Testis (tissue), 3 donors: ENCODE data around the gene KIAA0232. TPM values are rescaled to one million over a fixed set of nuclear protein-coding genes. Genes with fewer than 3 reads are reported as not detected.
A peak's percentile ranks its signal among the peaks of the same experiment; 100 is the strongest.

Source experiments
- DNase-seq: peaks from one replicate; pipeline ENCODE4 v3.0.0-alpha.2; 2019
- H3K27ac ChIP-seq, 2 donors: fragments of 200-600 bp; sonication (generic); one replicate each; pipeline ENCODE4 v1.5.1; 2019
- H3K27me3 ChIP-seq: fragments of 200-600 bp; sonication (generic); one replicate; pipeline ENCODE4 v1.5.1; 2019
- H3K36me3 ChIP-seq: fragments of 200-600 bp; sonication (generic); one replicate; pipeline ENCODE4 v1.5.1; 2017; ENCODE audit warnings: low read depth; ENCODE audit errors: missing control alignments
- H3K4me1 ChIP-seq: fragments of 200-600 bp; sonication (generic); one replicate; pipeline ENCODE4 v1.5.1; 2019
- H3K4me3 ChIP-seq, 2 donors: fragments of 200-600 bp; sonication (generic); one replicate each; pipeline ENCODE4 v1.5.1; 2017 to 2019
- H3K9me3 ChIP-seq: fragments of 200-600 bp; sonication (generic); one replicate; pipeline ENCODE4 v1.5.1; 2017
- CTCF ChIP-seq, 3 experiments: fragments of 450-650 bp in 2 of 3; fragments of 200-600 bp in 1 of 3; sonication (generic) in 1 of 3; IDR thresholded peaks; one replicate each; pipeline ENCODE4 v1.5.1; 2016 to 2019; ENCODE audit warnings: antibody characterized with exemption in 3 of 3, mild to moderate bottlenecking in 2 of 3, moderate library complexity in 1 of 3
- POLR2A ChIP-seq: fragments of 450-650 bp; IDR thresholded peaks from one replicate; pipeline ENCODE4 v1.6.1; 2017; ENCODE audit warnings: antibody characterized with exemption, mild to moderate bottlenecking, moderate library complexity
- WGBS, 2 donors: methylation state at CpG; one replicate each; pipeline ENCODE4 v1.1.5; 2018; 5-methylcytosine and 5-hydroxymethylcytosine counted together
- intact Hi-C: fragments of 100-400 bp; cut with DNase I; formaldehyde crosslinking; loops from one replicate; pipeline ENCODE4 v1.15.1; 2023; ENCODE audit warnings: low total_unique reads
- polyA plus RNA-seq: library from polyadenylated mRNA; stranded (reverse); fragments of 350-450 nt; fragmentation: Illumina TruSeq; extraction: RNeasy Lipid Tissue Mini Kit (QIAGEN cat#74804); gene quantifications from one replicate; pipeline ENCODE4 v1.2.3, GENCODE V29; 2014; ENCODE audit warnings: low read depth, low replicate concordance; ENCODE audit not compliant: insufficient read depth
- total RNA-seq, 2 donors: library from RNA; depleted of rRNA; stranded (reverse); fragments of >200 nt; gene quantifications; one replicate each; pipeline ENCODE4 v1.2.3, GENCODE V29; 2016

KIAA0232 gene
- total and polyA plus RNA-seq, 3 donors from 2014 or later: 22.7 to 48.0 (median 47.9) TPM

- WGBS, 2 donors: 69 to 74% methylated on average over 33 to 35 of the region's 35 CpGs
- TF ChIP-seq POLR2A: no peak
- TF ChIP-seq CTCF (IDR thresholded peaks at IDR 0.05): no peak
- Histone ChIP-seq H3K4me3 (no peak overlapping the region), H3K27ac (no peak overlapping the region), H3K4me1 (no peaks in the 10 kb centered on the region), H3K36me3 (no peaks in the 10 kb centered on the region), H3K27me3 (no peaks in the 10 kb centered on the region), H3K9me3 (no peaks in the 10 kb centered on the region)
- intact Hi-C loops: no loop called here
- DNase-seq: peak; percentile 83
Observed at GRCh38 chr4:6761649-6762615, 20.6 kb upstream of the KIAA0232 start.

- Histone ChIP-seq H3K4me3 (no peak overlapping the region), H3K27me3 (no peaks in the 10 kb centered on the region), H3K4me1 (peaks cover 3% of the 10 kb centered on the region), H3K9me3 (no peaks in the 10 kb centered on the region), H3K36me3 (no peaks in the 10 kb centered on the region), H3K27ac (no peak overlapping the region)
- intact Hi-C loops: no loop called here
- TF ChIP-seq POLR2A: no peak
- TF ChIP-seq CTCF (IDR thresholded peaks at IDR 0.05): no peak
- 84 to 90% methylated on average over 16 of the region's 16 CpGs for WGBS, 2 donors
- DNase-seq: no peak
Observed at GRCh38 chr4:6763330-6763851, 19.1 kb upstream of the KIAA0232 start.

GRCh38 chr4:6764976-6765620 is 17.4 kb upstream of the KIAA0232 start:
- no peak overlapping the region for H3K4me3 ChIP-seq
- intact Hi-C loops: no loop called here
- no peaks in the 10 kb centered on the region for H3K9me3 ChIP-seq
- no peaks in the 10 kb centered on the region for H3K27me3 ChIP-seq
- H3K36me3 ChIP-seq: no peaks in the 10 kb centered on the region
- no peak for DNase-seq
- H3K4me1 ChIP-seq: peaks cover 4% of the 10 kb centered on the region
- no peak for TF ChIP-seq POLR2A
- TF ChIP-seq CTCF (IDR thresholded peaks at IDR 0.05): no peak
- H3K27ac ChIP-seq: no peak overlapping the region
- 74 to 83% methylated on average over 11 of the region's 11 CpGs for WGBS, 2 donors

- no peak for TF ChIP-seq POLR2A
- TF ChIP-seq CTCF (IDR thresholded peaks at IDR 0.05): no peak
- no peak overlapping the region for H3K27ac ChIP-seq
- DNase-seq: no peak
- no peak overlapping the region for H3K4me3 ChIP-seq
- H3K4me1 ChIP-seq: peaks cover 4% of the 10 kb centered on the region
- no peaks in the 10 kb centered on the region for H3K9me3 ChIP-seq
- 91 to 94% methylated on average over 2 of the region's 2 CpGs for WGBS, 2 donors
- intact Hi-C loops: no loop called here
- no peaks in the 10 kb centered on the region for H3K27me3 ChIP-seq
- no peaks in the 10 kb centered on the region for H3K36me3 ChIP-seq
Observed at GRCh38 chr4:6765703-6766102, 16.8 kb upstream of the KIAA0232 start.
